DOHH2 (cell line): ENCODE measurements around the gene FXYD6.

ENCODE experiments used
- EZH2phosphoT487 ChIP-seq: fragments of 200-600 bp; sonication (generic); IDR thresholded peaks from 2 replicates; pipeline ENCODE4 v1.6.1; 2017; ENCODE audit warnings: borderline replicate concordance, mild to moderate bottlenecking, antibody characterized with exemption, low read length, moderate library complexity, mixed read lengths
- TF ChIP-seq, protein P1 (sequence below): fragments of 200-600 bp; sonication (generic); IDR thresholded peaks from one replicate; pipeline ENCODE4 v1.5.1; 2014; ENCODE audit warnings: antibody characterized with exemption, mild to moderate bottlenecking, low read depth, low read length; ENCODE audit not compliant: poor library complexity, severe bottlenecking

DNA sequence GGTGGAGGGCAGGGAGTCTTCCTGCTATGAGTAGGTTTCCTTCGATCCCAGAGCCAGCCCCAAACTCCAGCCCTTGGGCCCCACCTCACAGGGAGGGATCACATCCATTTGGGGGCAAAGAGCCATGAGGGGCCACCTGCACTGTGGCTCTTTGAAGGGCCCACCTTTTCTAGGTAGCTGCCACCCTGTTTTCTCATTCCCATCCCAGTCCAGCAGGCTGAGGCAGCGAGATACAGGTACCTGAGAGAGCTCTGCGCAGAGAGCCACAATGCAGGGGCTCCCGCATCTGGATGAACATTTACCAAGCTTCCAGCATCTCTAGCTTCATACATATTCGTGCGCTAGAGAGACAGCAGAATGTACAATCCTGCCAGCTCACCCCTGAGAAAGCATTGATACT, 16.3 kb downstream of the FXYD6 start:
- TF ChIP-seq, protein P1, sequence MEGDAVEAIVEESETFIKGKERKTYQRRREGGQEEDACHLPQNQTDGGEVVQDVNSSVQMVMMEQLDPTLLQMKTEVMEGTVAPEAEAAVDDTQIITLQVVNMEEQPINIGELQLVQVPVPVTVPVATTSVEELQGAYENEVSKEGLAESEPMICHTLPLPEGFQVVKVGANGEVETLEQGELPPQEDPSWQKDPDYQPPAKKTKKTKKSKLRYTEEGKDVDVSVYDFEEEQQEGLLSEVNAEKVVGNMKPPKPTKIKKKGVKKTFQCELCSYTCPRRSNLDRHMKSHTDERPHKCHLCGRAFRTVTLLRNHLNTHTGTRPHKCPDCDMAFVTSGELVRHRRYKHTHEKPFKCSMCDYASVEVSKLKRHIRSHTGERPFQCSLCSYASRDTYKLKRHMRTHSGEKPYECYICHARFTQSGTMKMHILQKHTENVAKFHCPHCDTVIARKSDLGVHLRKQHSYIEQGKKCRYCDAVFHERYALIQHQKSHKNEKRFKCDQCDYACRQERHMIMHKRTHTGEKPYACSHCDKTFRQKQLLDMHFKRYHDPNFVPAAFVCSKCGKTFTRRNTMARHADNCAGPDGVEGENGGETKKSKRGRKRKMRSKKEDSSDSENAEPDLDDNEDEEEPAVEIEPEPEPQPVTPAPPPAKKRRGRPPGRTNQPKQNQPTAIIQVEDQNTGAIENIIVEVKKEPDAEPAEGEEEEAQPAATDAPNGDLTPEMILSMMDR = no peak
- TF ChIP-seq EZH2phosphoT487 = no peak
